BLaER1 treated with 17β-estradiol and CSF1 and Interleukin-3, amounts not matched to agents 10 nM and 100 nM (cell line): Measurements from ENCODE around the gene SLC35B2.

Experiments
- H3K27ac ChIP-seq, 11 experiments: shearing (Covaris generic); formaldehyde crosslinking; 2 replicates each; pipeline ENCODE4 v1.8.1; 2022
- H3K27me3 ChIP-seq, 11 experiments: shearing (Covaris generic); formaldehyde crosslinking; 2 replicates each; pipeline ENCODE4 v1.8.1; 2022
- H3K36me3 ChIP-seq, 11 experiments: shearing (Covaris generic); formaldehyde crosslinking; 2 replicates each; pipeline ENCODE4 v1.8.1; 2022
- H3K4me1 ChIP-seq, 10 experiments: shearing (Covaris generic); formaldehyde crosslinking; 2 replicates each; pipeline ENCODE4 v1.8.1; 2022
- H3K4me2 ChIP-seq, 11 experiments: shearing (Covaris generic); formaldehyde crosslinking; 2 replicates each; pipeline ENCODE4 v1.8.1; 2022
- H3K4me3 ChIP-seq, 10 experiments: shearing (Covaris generic); formaldehyde crosslinking; 2 replicates each; pipeline ENCODE4 v1.8.1; 2022
- H3K9ac ChIP-seq, 11 experiments: shearing (Covaris generic); formaldehyde crosslinking; 2 replicates each; pipeline ENCODE4 v1.8.1; 2022
- H3K9me3 ChIP-seq, 11 experiments: shearing (Covaris generic); formaldehyde crosslinking; replicated peaks in 1 of 11; 2 replicates each; pipeline ENCODE4 v1.8.1; 2022
- H4K20me1 ChIP-seq, 11 experiments: shearing (Covaris generic); formaldehyde crosslinking; 2 replicates each; pipeline ENCODE4 v1.8.1; 2022
- Cebpa-rat ChIP-seq, 11 experiments: shearing (Covaris generic); IDR thresholded peaks; 2 replicates each; pipeline ENCODE4 v1.8.1; 2022

SLC35B2 gene

GRCh38 chr6:44271914-44272313, 14.6 kb upstream of the SLC35B2 start:
- TF ChIP-seq Cebpa-rat (IDR thresholded peaks at IDR 0.05), result no peak
- H3K4me2 ChIP-seq, result no peak overlapping the region
- peaks cover 66 to 90% (median 76%) of the 10 kb centered on the region in 11 experiments for H3K27me3 ChIP-seq
- H3K4me1 ChIP-seq, result peaks cover 11 to 29% (median 18%) of the 10 kb centered on the region in 10 experiments; a peak in 18 of 20 replicates
- no peaks in the 10 kb centered on the region for H3K9me3 ChIP-seq
- no peak overlapping the region for H3K9ac ChIP-seq
- H4K20me1 ChIP-seq, result peaks cover 0 to 63% (median 15%) of the 10 kb centered on the region in 11 experiments; a peak in 10 of 22 replicates
- no peak overlapping the region for H3K27ac ChIP-seq
- no peak overlapping the region for H3K4me3 ChIP-seq
- H3K36me3 ChIP-seq, result no peaks in the 10 kb centered on the region

GRCh38 chr6:44271406-44271723, 14.0 kb upstream of the SLC35B2 start:
- Histone ChIP-seq H3K4me2 (peak overlapping the region; percentile 80 to 93 (median 88); a peak in 20 of 22 replicates), H3K27me3 (peaks cover 64 to 84% (median 71%) of the 10 kb centered on the region in 11 experiments)

GRCh38 chr6:44270526-44271405, 13.4 kb upstream of the SLC35B2 start:
- peak overlapping the region in 10 of 11 experiments; percentile 40 to 67 (median 49); a peak in 15 of 22 replicates for H3K9ac ChIP-seq
- peak overlapping the region; percentile 54 to 72 (median 63) for H3K4me3 ChIP-seq
- no peak overlapping the region for H3K27ac ChIP-seq
- H3K4me2 ChIP-seq, result peak overlapping the region; percentile 80 to 93 (median 88)
- no peak for TF ChIP-seq Cebpa-rat (IDR thresholded peaks at IDR 0.05)
- peaks cover 16 to 41% (median 26%) of the 10 kb centered on the region in 10 experiments for H3K4me1 ChIP-seq
- H3K36me3 ChIP-seq, result no peaks in the 10 kb centered on the region
- H3K9me3 ChIP-seq, result no peaks in the 10 kb centered on the region
- H3K27me3 ChIP-seq, result peaks cover 58 to 78% (median 65%) of the 10 kb centered on the region in 11 experiments
- peaks cover 0 to 51% (median 15%) of the 10 kb centered on the region in 11 experiments; a peak in 10 of 22 replicates for H4K20me1 ChIP-seq

More at GRCh38 chr6:44271406-44271723, 14.0 kb upstream of the SLC35B2 start:
- H4K20me1 ChIP-seq, result peaks cover 0 to 57% (median 15%) of the 10 kb centered on the region in 11 experiments; a peak in 10 of 22 replicates
- no peaks in the 10 kb centered on the region for H3K36me3 ChIP-seq
- no peak for TF ChIP-seq Cebpa-rat (IDR thresholded peaks at IDR 0.05)
- peak overlapping the region in 9 of 10 experiments; percentile 54 to 72 (median 62); a peak in 10 of 20 replicates for H3K4me3 ChIP-seq
- no peak overlapping the region for H3K9ac ChIP-seq
- no peak overlapping the region for H3K27ac ChIP-seq
- H3K9me3 ChIP-seq, result no peaks in the 10 kb centered on the region
- peaks cover 11 to 35% (median 20%) of the 10 kb centered on the region in 10 experiments for H3K4me1 ChIP-seq

- TF ChIP-seq Cebpa-rat (IDR thresholded peaks at IDR 0.05), result no peak
- H3K4me3 ChIP-seq, result peak within 1 kb of the TSS; percentile 54 to 72 (median 63)
These were observed 12.7 kb upstream of the SLC35B2 start, which contains the start of gene TMEM151B for GRCh38 chr6:44269921-44270525. TSS of gene TMEM151B (plus strand) at chr6:44270450. CDS start at chr6:44270743, 293 bp downstream.

GRCh38 chr6:44269178-44269920, 12.0 kb upstream of the SLC35B2 start:
- Histone ChIP-seq H3K4me2 (peak overlapping the region in 8 of 11 experiments; percentile 32 to 60 (median 42); a peak in 8 of 22 replicates), H3K9ac (no peak overlapping the region), H3K36me3 (no peaks in the 10 kb centered on the region), H3K4me3 (no peak overlapping the region), H3K4me1 (peaks cover 18 to 42% (median 28%) of the 10 kb centered on the region in 10 experiments), H4K20me1 (peaks cover 0 to 44% (median 20%) of the 10 kb centered on the region in 11 experiments; a peak in 13 of 22 replicates), H3K9me3 (no peaks in the 10 kb centered on the region), H3K27me3 (peaks cover 52 to 64% (median 58%) of the 10 kb centered on the region in 11 experiments), H3K27ac (no peak overlapping the region)
- TF ChIP-seq Cebpa-rat (IDR thresholded peaks at IDR 0.05), result no peak

More at GRCh38 chr6:44269921-44270525, 12.7 kb upstream of the SLC35B2 start, which contains the start of gene TMEM151B:
- peak within 1 kb of the TSS; percentile 80 to 93 (median 88) for H3K4me2 ChIP-seq
- H3K27ac ChIP-seq, result no peak within 1 kb of the TSS
- peaks cover 0 to 44% (median 15%) of the 10 kb centered on the region in 11 experiments; a peak in 10 of 22 replicates for H4K20me1 ChIP-seq
- peaks cover 52 to 71% (median 58%) of the 10 kb centered on the region in 11 experiments for H3K27me3 ChIP-seq
- H3K4me1 ChIP-seq, result peaks cover 18 to 42% (median 28%) of the 10 kb centered on the region in 10 experiments
- H3K9me3 ChIP-seq, result no peaks in the 10 kb centered on the region
- no peaks in the 10 kb centered on the region for H3K36me3 ChIP-seq
- peak within 1 kb of the TSS in 10 of 11 experiments; percentile 40 to 67 (median 49); a peak in 15 of 22 replicates for H3K9ac ChIP-seq

GRCh38 chr6:44268095-44268628, 10.8 kb upstream of the SLC35B2 start:
- Histone ChIP-seq H3K27ac (no peak overlapping the region), H3K4me3 (no peak overlapping the region), H3K27me3 (peaks cover 51 to 55% (median 52%) of the 10 kb centered on the region in 11 experiments), H3K36me3 (peaks cover 0 to 2% (median 0%) of the 10 kb centered on the region in 11 experiments; a peak in 3 of 22 replicates), H4K20me1 (peaks cover 0 to 49% (median 31%) of the 10 kb centered on the region in 11 experiments; a peak in 19 of 22 replicates), H3K4me1 (peaks cover 27 to 46% (median 37%) of the 10 kb centered on the region in 10 experiments), H3K9ac (no peak overlapping the region), H3K4me2 (peak overlapping the region in 10 of 11 experiments; percentile 2 to 67 (median 52); a peak in 14 of 22 replicates), H3K9me3 (no peaks in the 10 kb centered on the region)
- TF ChIP-seq Cebpa-rat (IDR thresholded peaks at IDR 0.05), result no peak

GRCh38 chr6:44267252-44267651, 9.9 kb upstream of the SLC35B2 start:
- Histone ChIP-seq H3K9ac (no peak overlapping the region), H3K9me3 (no peaks in the 10 kb centered on the region), H3K36me3 (peaks cover 0 to 12% (median 6%) of the 10 kb centered on the region in 11 experiments; a peak in 20 of 22 replicates), H3K27me3 (peaks cover 41 to 45% (median 43%) of the 10 kb centered on the region in 11 experiments), H3K27ac (no peak overlapping the region), H3K4me3 (no peak overlapping the region), H4K20me1 (peaks cover 0 to 57% (median 40%) of the 10 kb centered on the region in 11 experiments; a peak in 21 of 22 replicates), H3K4me2 (peak overlapping the region in 2 of 11 experiments; percentile 71 to 74; a peak in 1 of 22 replicates), H3K4me1 (peaks cover 36 to 55% (median 46%) of the 10 kb centered on the region in 10 experiments)
- TF ChIP-seq Cebpa-rat (IDR thresholded peaks at IDR 0.05), result no peak
